K562 (cell line): ENCODE results near the gene C4orf50. TPM values are rescaled to one million over a fixed set of nuclear protein-coding genes. Genes with fewer than 3 reads are reported as not detected.

Source experiments
- ATAC-seq: fragments of 200-7000 bp; cut with Tn5 transposase; 3 replicates; pipeline ENCODE4 v1.9.1; 2020; ENCODE audit warnings: moderate library complexity
- BruUV-seq: library from RNA; stranded (reverse); fragments of 400-500 nt; replicated peaks from 2 replicates; lab custom pipeline; 2021; lab: Mats Ljungman, UMichigan
- CTCF ChIA-PET: fragments of 300-600 bp; formaldehyde crosslinking; extraction: SDS; loops from one replicate; lab custom pipeline; 2021; ENCODE audit warnings: low intra/inter-chr PET ratio; lab: Yijun Ruan, JAX
- POLR2A ChIA-PET: fragments of 300-600, 350-650 bp; sonication (Branson Sonifier 250); formaldehyde crosslinking; extraction: SDS; loops from one replicate; lab custom pipeline; 2021; ENCODE audit warnings: antibody characterized with exemption, inconsistent platforms; lab: Yijun Ruan, JAX
- DNase-seq, 4 experiments: peaks; one replicate each; pipeline versions ENCODE4 v3.0.0 to v3.0.0-alpha.2; 2011 to 2018; ENCODE audit warnings: low spot score in 3 of 4, mixed read lengths in 3 of 4; ENCODE audit errors: extremely low read depth in 1 of 4
- FAIRE-seq: peaks from 2 replicates; lab custom pipeline; 2011; peaks lifted over from hg19 to GRCh38; lab: Jason Lieb, UNC
- H2AFZ ChIP-seq: 2 replicates; pipeline ENCODE4 v1.6.0; 2011; ENCODE audit warnings: low read depth, low read length, control low read depth, inconsistent platforms
- H3K27ac ChIP-seq: fragments of 200-600 bp; 3 replicates; pipeline ENCODE4 v1.8.0; 2011; ENCODE audit warnings: low read depth, mild to moderate bottlenecking, control low read depth, inconsistent platforms, low read length, moderate library complexity, mixed read lengths; ENCODE audit errors: extremely low read depth
- H3K27me3 ChIP-seq, 2 experiments: fragments of 300-600 bp in 1 of 2; 2 replicates in 1 of 2; 3 replicates in 1 of 2; pipeline versions ENCODE4 v1.6.0 to v1.8.0; 2011; ENCODE audit warnings: inconsistent platforms in 2 of 2, low read length in 2 of 2, mild to moderate bottlenecking in 1 of 2, mixed read lengths in 1 of 2, moderate library complexity in 1 of 2; ENCODE audit not compliant: control insufficient read depth in 2 of 2, insufficient read depth in 2 of 2
- H3K36me3 ChIP-seq: fragments of 300-600 bp; 3 replicates; pipeline ENCODE4 v1.8.0; 2011; ENCODE audit warnings: mild to moderate bottlenecking, low read length, inconsistent platforms; ENCODE audit not compliant: control insufficient read depth, insufficient read depth
- H3K4me1 ChIP-seq, 2 experiments: fragments of 200-600 bp in 1 of 2; replicated peaks in 1 of 2; 2 replicates in 1 of 2; 3 replicates in 1 of 2; pipeline versions ENCODE4 v1.5.1 to v1.8.0; 2011; ENCODE audit warnings: inconsistent platforms in 2 of 2, low read length in 2 of 2, mild to moderate bottlenecking in 1 of 2, mixed read lengths in 1 of 2, moderate library complexity in 1 of 2; ENCODE audit not compliant: control insufficient read depth in 2 of 2, insufficient read depth in 2 of 2
- H3K4me2 ChIP-seq: 2 replicates; pipeline ENCODE4 v1.6.1; 2011; ENCODE audit warnings: low read length, control low read depth, inconsistent platforms, mixed read lengths; ENCODE audit not compliant: insufficient read depth
- H3K4me3 ChIP-seq: fragments of 200-600 bp; sonication (generic), shearing (Covaris generic); 2 replicates; pipeline ENCODE4 v1.5.1; 2016; ENCODE audit warnings: control low read depth, inconsistent platforms
- H3K79me2 ChIP-seq: fragments of 200-600 bp; 3 replicates; pipeline ENCODE4 v1.8.0; 2011; ENCODE audit warnings: low read length, inconsistent platforms; ENCODE audit not compliant: control insufficient read depth, insufficient read depth
- H3K9ac ChIP-seq, 2 experiments: 2 replicates each; pipeline versions ENCODE4 v1.6.0 to v1.6.1; 2011; ENCODE audit warnings: low read depth in 2 of 2, low read length in 2 of 2, control low read depth in 1 of 2, inconsistent platforms in 1 of 2, mild to moderate bottlenecking in 1 of 2, mixed read lengths in 1 of 2; ENCODE audit not compliant: insufficient read depth in 1 of 2
- H3K9me1 ChIP-seq: one replicate; pipeline ENCODE4 v1.6.0; 2011; ENCODE audit warnings: inconsistent platforms, mild to moderate bottlenecking, low read length, moderate library complexity; ENCODE audit not compliant: control insufficient read depth, insufficient read depth
- H3K9me3 ChIP-seq: replicated peaks from 2 replicates; pipeline ENCODE4 v1.5.1; 2011; ENCODE audit warnings: low read depth, low read length, inconsistent platforms; ENCODE audit not compliant: control insufficient read depth, insufficient read depth
- H4K20me1 ChIP-seq: replicated peaks from 2 replicates; pipeline ENCODE4 v1.6.1; 2011; ENCODE audit warnings: low read length, inconsistent platforms, mixed read lengths; ENCODE audit not compliant: control insufficient read depth, insufficient read depth
- ARID3A ChIP-seq: IDR thresholded peaks from 2 replicates; pipeline ENCODE4 v1.6.1; 2012; ENCODE audit warnings: low read depth, low read length, improper control_type of control experiment, borderline replicate concordance
- CHD2 ChIP-seq: IDR thresholded peaks from 2 replicates; pipeline ENCODE4 v1.6.1; 2011; ENCODE audit warnings: low read depth, low read length
- COPS2 ChIP-seq: fragments of 450-650 bp; conservative IDR thresholded peaks from 2 replicates; pipeline ENCODE4 v1.6.1; 2016; ENCODE audit warnings: mild to moderate bottlenecking, moderate library complexity
- HMG20A ChIP-seq: fragments of 450-650 bp; formaldehyde crosslinking; conservative IDR thresholded peaks from 2 replicates; pipeline ENCODE4 v1.4.0; 2020; ENCODE audit warnings: mild to moderate bottlenecking, mixed read lengths
- MCM5 ChIP-seq: fragments of 450-650 bp; IDR thresholded peaks from 2 replicates; pipeline ENCODE4 v1.6.1; 2016; ENCODE audit warnings: low read depth
- MGA ChIP-seq: fragments of 450-650 bp; IDR thresholded peaks from 2 replicates; pipeline ENCODE4 v1.6.1; 2016; ENCODE audit warnings: mild to moderate bottlenecking, moderate library complexity
- RBM22 ChIP-seq: fragments of 200-400 bp; formaldehyde crosslinking; IDR thresholded peaks from 2 replicates; pipeline ENCODE4 v1.6.1; 2018; ENCODE audit warnings: low read length, low read depth; ENCODE audit not compliant: poor library complexity, severe bottlenecking
- SETDB1 ChIP-seq: IDR thresholded peaks from one replicate; pipeline ENCODE4 v1.6.1; 2012; ENCODE audit warnings: low read length, control low read depth, inconsistent platforms
- ZFPM2 ChIP-seq: fragments of 250-450 bp; sonication (Bioruptor Pico); IDR thresholded peaks from 2 replicates; pipeline ENCODE4 v1.5.1; 2022; ENCODE audit warnings: mild to moderate bottlenecking
- ZKSCAN3 ChIP-seq: fragments of 250-450 bp; sonication (Bioruptor Pico); IDR thresholded peaks from 2 replicates; pipeline ENCODE4 v1.4.0; 2020
- WGBS: fragments of 100-300 bp; shearing (Covaris generic); methylation state at CpG from one replicate; pipeline ENCODE4 v1.1.6; 2016; ENCODE audit warnings: low coverage, mixed read lengths; ENCODE audit not compliant: insufficient coverage; ENCODE audit errors: missing lambda C conversion rate; 5-methylcytosine and 5-hydroxymethylcytosine counted together
- in situ Hi-C: fragments of 300-500 bp; cut with MboI; formaldehyde crosslinking; loops from 4 replicates; pipeline ENCODE4 v1.15.0; 2018; ENCODE audit warnings: inconsistent platforms, mixed read lengths
- intact Hi-C: fragments of 100-400 bp; cut with micrococcal nuclease; formaldehyde crosslinking; loops from 2 replicates; pipeline ENCODE4 v1.14.2; 2022
- polyA plus RNA-seq, 8 experiments: library from polyadenylated mRNA; depleted of rRNA in 4 of 8; stranded (reverse) in 5 of 8; unstranded in 3 of 8; fragments of >200 nt; fragmentation: Nextera tagmentation in 2 of 8; fragmentation: Illumina TruSeq in 1 of 8; extraction: Ambion mirVana in 2 of 8; extraction: Trizol in 1 of 8; gene quantifications; 2 replicates each; pipeline versions ENCODE4 v1.2.1 to v1.2.3, GENCODE V29; 2011 to 2014; ENCODE audit warnings: inconsistent platforms in 1 of 8, missing spikeins in 1 of 8
- total RNA-seq, 7 experiments: library from RNA; depleted of rRNA in 6 of 7; stranded (reverse); fragments of >200 nt in 6 of 7; fragmentation: Illumina TruSeq in 2 of 7; extraction: Trizol in 2 of 7; gene quantifications; 2 replicates each; pipeline versions ENCODE4 v1.2.1 to v1.2.3, GENCODE V29; 2011 to 2021; ENCODE audit warnings: low replicate concordance in 1 of 7

Gene C4orf50
- total and polyA plus RNA-seq, 9 of the 15 experiments (the other 6 are each of a cell fraction or from before 2014, with no cell fraction given): not detected

- no peak overlapping the region for H2AFZ ChIP-seq
- in situ Hi-C loops (no loop called here), intact Hi-C loops (no loop called here)
- POLR2A ChIA-PET: no interaction called here
- H3K9ac ChIP-seq: no peak overlapping the region
- BruUV-seq: no TSS peak
- no peaks in the 10 kb centered on the region; the same call in none of the 2 replicates for H4K20me1 ChIP-seq
- no peaks in the 10 kb centered on the region for H3K4me1 ChIP-seq
- H3K4me3 ChIP-seq: no peak overlapping the region
- FAIRE-seq: no peak
- H3K9me1 ChIP-seq: no peaks in the 10 kb centered on the region
- H3K27ac ChIP-seq: no peak overlapping the region
- H3K4me2 ChIP-seq: no peak overlapping the region
- no peak for ATAC-seq
- H3K36me3 ChIP-seq: no peaks in the 10 kb centered on the region
- TF ChIP-seq HMG20A (CRISPR knock-in tag) (no peak), ARID3A (no peak), MCM5 (no peak), MGA (no peak), ZKSCAN3 (no peak), CHD2 (no peak), COPS2 (no peak), SETDB1 (no peak), ZFPM2 (CRISPR knock-in tag) (no peak), RBM22 (no peak)
- 2% methylated on average over 10 of the region's 10 CpGs for WGBS
- CTCF ChIA-PET: no interaction called here
- H3K27me3 ChIP-seq: peaks cover 2 to 42% of the 10 kb centered on the region in 2 experiments; a peak in 3 of 5 replicates
- no peaks in the 10 kb centered on the region for H3K9me3 ChIP-seq
- no peak for DNase-seq
- no peaks in the 10 kb centered on the region for H3K79me2 ChIP-seq
These were observed 1.2 kb downstream of the C4orf50 start for GRCh38 chr4:6017030-6017429.
